Loucy (cell line): ENCODE data around the gene DENND5B.

Source experiments
- H2AFZ ChIP-seq: fragments of 200-600 bp; sonication (generic); 2 replicates; pipeline ENCODE4 v1.6.0; 2016; ENCODE audit warnings: antibody characterized with exemption, mild to moderate bottlenecking, low read length, moderate library complexity
- H3F3A ChIP-seq: fragments of 200-600 bp; 2 replicates; pipeline ENCODE4 v1.6.0; 2016; ENCODE audit warnings: antibody characterized with exemption, low read depth, mild to moderate bottlenecking
- H3K27me3 ChIP-seq: fragments of 200-600 bp; sonication (generic); 2 replicates; pipeline ENCODE4 v1.6.1; 2014; ENCODE audit warnings: low read length, mild to moderate bottlenecking; ENCODE audit not compliant: insufficient read depth, poor library complexity, severe bottlenecking
- H3K36me3 ChIP-seq: fragments of 200-600 bp; sonication (generic); 2 replicates; pipeline ENCODE4 v1.6.1; 2016; ENCODE audit warnings: low read length; ENCODE audit not compliant: insufficient read depth
- H3K4me1 ChIP-seq: fragments of 200-600 bp; sonication (generic); 2 replicates; pipeline ENCODE4 v1.5.1; 2014; ENCODE audit warnings: low read length, mild to moderate bottlenecking; ENCODE audit not compliant: insufficient read depth, poor library complexity, severe bottlenecking
- H3K4me2 ChIP-seq: fragments of 200-600 bp; sonication (generic); 2 replicates; pipeline ENCODE4 v1.6.0; 2014; ENCODE audit warnings: antibody characterized with exemption, low read length, low read depth, mild to moderate bottlenecking; ENCODE audit not compliant: poor library complexity, severe bottlenecking
- H3K4me3 ChIP-seq: fragments of 200-600 bp; sonication (generic); 2 replicates; pipeline ENCODE4 v1.5.1; 2014; ENCODE audit warnings: low read length, mild to moderate bottlenecking, mixed read lengths; ENCODE audit not compliant: poor library complexity, severe bottlenecking
- H3K79me2 ChIP-seq: fragments of 200-600 bp; sonication (generic); 2 replicates; pipeline ENCODE4 v1.6.1; 2014; ENCODE audit warnings: low read length; ENCODE audit not compliant: insufficient read depth
- H3K9ac ChIP-seq: fragments of 200-600 bp; sonication (generic); 2 replicates; pipeline ENCODE4 v1.6.0; 2014; ENCODE audit warnings: mild to moderate bottlenecking, low read depth, low read length, moderate library complexity; ENCODE audit not compliant: poor library complexity, severe bottlenecking
- H3K9me2 ChIP-seq: fragments of 200-600 bp; sonication (generic); replicated peaks from 2 replicates; pipeline ENCODE4 v1.6.1; 2016; ENCODE audit warnings: low read depth, low read length, mixed read lengths
- H3K9me3 ChIP-seq: fragments of 200-600 bp; sonication (generic); 2 replicates; pipeline ENCODE4 v1.6.1; 2014; ENCODE audit warnings: mild to moderate bottlenecking, antibody characterized with exemption, low read length, low read depth; ENCODE audit not compliant: insufficient read depth
- H4K20me1 ChIP-seq: fragments of 200-600 bp; sonication (generic); 2 replicates; pipeline ENCODE4 v1.6.0; 2014; ENCODE audit warnings: antibody characterized with exemption, low read length, mild to moderate bottlenecking; ENCODE audit not compliant: insufficient read depth, poor library complexity, severe bottlenecking
- EZH2phosphoT487 ChIP-seq: fragments of 200-600 bp; IDR thresholded peaks from 2 replicates; pipeline ENCODE4 v1.6.1; 2018; ENCODE audit warnings: antibody characterized with exemption, mild to moderate bottlenecking, moderate library complexity, borderline replicate concordance
- TF ChIP-seq, protein P1 (sequence below): fragments of 200-600 bp; sonication (generic); conservative IDR thresholded peaks from 2 replicates; pipeline ENCODE4 v1.5.1; 2014; ENCODE audit warnings: mild to moderate bottlenecking, antibody characterized with exemption, low read length

Gene DENND5B

DNA sequence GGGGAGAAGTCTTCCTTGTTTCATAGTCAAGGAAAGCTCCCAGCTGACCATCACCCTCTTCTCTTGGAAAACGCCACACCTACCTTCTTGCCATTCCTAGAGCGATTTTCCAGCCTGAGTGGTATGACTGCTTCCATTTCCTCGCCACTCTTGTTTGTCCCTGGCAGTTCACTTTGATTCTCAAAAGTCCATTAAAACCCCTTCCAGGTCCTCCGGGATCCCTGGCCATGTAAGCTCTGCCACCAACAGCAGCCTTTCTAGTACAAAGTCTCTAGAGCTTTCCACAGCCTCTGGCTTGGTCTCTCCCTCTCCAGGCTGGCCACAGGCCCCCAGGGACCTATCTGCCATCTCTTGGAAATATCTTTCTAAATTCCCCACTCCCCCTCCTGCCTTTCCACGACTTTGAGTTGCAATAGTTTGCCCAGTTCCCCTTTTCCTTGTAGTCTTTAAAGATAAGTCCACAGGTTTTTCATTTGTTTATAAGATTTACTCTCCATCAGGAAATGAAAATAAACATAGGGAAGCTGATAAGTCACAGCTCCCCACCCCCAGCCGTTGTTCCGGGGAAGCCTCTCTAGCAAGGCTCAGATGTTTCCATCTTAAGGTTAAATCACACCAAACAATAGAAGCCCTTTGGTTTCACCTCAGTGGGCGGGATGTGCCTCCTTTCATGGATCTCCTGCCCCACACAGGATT lies 222.1 kb downstream of the DENND5B start:
- H2AFZ ChIP-seq = no peak overlapping the region
- TF ChIP-seq, protein P1, sequence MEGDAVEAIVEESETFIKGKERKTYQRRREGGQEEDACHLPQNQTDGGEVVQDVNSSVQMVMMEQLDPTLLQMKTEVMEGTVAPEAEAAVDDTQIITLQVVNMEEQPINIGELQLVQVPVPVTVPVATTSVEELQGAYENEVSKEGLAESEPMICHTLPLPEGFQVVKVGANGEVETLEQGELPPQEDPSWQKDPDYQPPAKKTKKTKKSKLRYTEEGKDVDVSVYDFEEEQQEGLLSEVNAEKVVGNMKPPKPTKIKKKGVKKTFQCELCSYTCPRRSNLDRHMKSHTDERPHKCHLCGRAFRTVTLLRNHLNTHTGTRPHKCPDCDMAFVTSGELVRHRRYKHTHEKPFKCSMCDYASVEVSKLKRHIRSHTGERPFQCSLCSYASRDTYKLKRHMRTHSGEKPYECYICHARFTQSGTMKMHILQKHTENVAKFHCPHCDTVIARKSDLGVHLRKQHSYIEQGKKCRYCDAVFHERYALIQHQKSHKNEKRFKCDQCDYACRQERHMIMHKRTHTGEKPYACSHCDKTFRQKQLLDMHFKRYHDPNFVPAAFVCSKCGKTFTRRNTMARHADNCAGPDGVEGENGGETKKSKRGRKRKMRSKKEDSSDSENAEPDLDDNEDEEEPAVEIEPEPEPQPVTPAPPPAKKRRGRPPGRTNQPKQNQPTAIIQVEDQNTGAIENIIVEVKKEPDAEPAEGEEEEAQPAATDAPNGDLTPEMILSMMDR = no peak
- TF ChIP-seq EZH2phosphoT487 = no peak

DNA sequence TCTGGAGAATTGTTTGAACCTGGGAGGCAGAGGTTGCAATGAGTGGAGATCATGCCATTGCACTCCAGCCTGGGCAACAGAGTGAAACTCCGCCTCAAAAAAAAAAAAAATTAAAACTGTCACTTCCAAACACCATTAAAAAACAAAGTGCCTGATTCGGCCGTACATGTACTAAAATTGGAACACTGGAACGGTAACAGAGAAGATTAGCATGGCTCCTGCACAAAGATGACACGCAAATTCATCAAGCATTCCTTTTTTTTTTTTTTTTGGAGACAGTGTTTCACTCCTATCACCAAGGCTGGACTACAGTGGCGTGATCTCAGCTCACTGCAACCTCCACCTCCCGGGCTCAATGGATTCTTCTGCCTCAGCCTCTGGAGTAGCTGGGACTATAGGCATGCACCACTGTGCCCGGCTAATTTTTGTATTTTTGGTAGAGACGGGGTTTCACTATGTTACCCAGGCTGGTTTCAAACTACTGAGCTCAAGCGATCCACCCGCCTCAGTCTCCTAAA lies 224.8 kb downstream of the DENND5B start:
- Histone ChIP-seq H3K9me2 (no peaks in the 10 kb centered on the region), H3K9ac (no peak overlapping the region), H2AFZ (no peak overlapping the region), H3K4me2 (no peak overlapping the region), H3K9me3 (no peaks in the 10 kb centered on the region), H4K20me1 (no peaks in the 10 kb centered on the region), H3K36me3 (no peaks in the 10 kb centered on the region), H3K4me1 (peaks cover 20% of the 10 kb centered on the region), H3K27me3 (no peaks in the 10 kb centered on the region), H3K79me2 (no peaks in the 10 kb centered on the region), H3K4me3 (no peak overlapping the region), H3F3A (no peaks in the 10 kb centered on the region)
- TF ChIP-seq EZH2phosphoT487 = no peak
- TF ChIP-seq, protein P1 = no peak

More for the DNA sequence above, 222.1 kb downstream of the DENND5B start:
- no peak overlapping the region for H3K9ac ChIP-seq
- no peaks in the 10 kb centered on the region for H3K79me2 ChIP-seq
- no peaks in the 10 kb centered on the region for H3K27me3 ChIP-seq
- no peak overlapping the region for H3K4me3 ChIP-seq
- no peak overlapping the region for H3K4me2 ChIP-seq
- peaks cover under 1% of the 10 kb centered on the region for H3K4me1 ChIP-seq
- no peaks in the 10 kb centered on the region for H3K9me3 ChIP-seq
- no peaks in the 10 kb centered on the region for H3K36me3 ChIP-seq
- no peaks in the 10 kb centered on the region for H4K20me1 ChIP-seq
- no peaks in the 10 kb centered on the region for H3F3A ChIP-seq
- H3K9me2 ChIP-seq = no peaks in the 10 kb centered on the region

DNA sequence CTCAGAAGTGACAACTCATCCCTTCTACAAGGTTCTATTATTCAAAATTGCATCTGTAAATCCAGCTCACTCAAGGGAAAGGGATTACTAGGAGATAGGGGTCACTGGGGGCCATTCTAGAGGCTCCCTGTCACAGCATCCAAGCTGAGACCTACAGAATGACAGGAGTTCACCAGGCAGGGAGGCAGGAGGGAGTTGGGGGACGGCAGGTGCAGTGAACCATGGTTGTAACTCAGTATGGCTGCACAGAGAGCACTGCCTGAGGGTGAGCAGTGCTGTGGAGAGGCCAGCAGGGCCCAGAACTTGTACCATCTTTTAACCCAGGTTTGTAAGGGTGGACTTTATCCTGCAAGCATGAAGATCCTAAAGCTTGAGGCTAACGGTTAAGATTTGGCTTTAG lies 227.1 kb downstream of the DENND5B start:
- TF ChIP-seq, protein P1 = no peak
- TF ChIP-seq EZH2phosphoT487 = no peak
- H3K36me3 ChIP-seq = no peaks in the 10 kb centered on the region
- H3F3A ChIP-seq = no peaks in the 10 kb centered on the region
- no peaks in the 10 kb centered on the region for H3K9me3 ChIP-seq
- no peaks in the 10 kb centered on the region for H3K27me3 ChIP-seq
- no peak overlapping the region for H3K4me3 ChIP-seq
- no peaks in the 10 kb centered on the region for H4K20me1 ChIP-seq
- H3K4me2 ChIP-seq = peak overlapping the region; percentile 81
- no peaks in the 10 kb centered on the region for H3K9me2 ChIP-seq
- no peaks in the 10 kb centered on the region for H3K79me2 ChIP-seq
- H2AFZ ChIP-seq = 0 out of 2 replicates have a peak overlapping the region, but pooled peaks have one; percentile 93
- peaks cover 20% of the 10 kb centered on the region for H3K4me1 ChIP-seq
- H3K9ac ChIP-seq = peak overlapping the region; percentile 66
